ENCODE results near the gene MAP3K15. TPM values are rescaled to one million over a fixed set of nuclear protein-coding genes. Genes with fewer than 3 reads are reported as not detected.

MAP3K15 gene
- polyA plus RNA-seq, 1 of the 3 experiments (the other 2 are of a cell fraction) = 0.07 TPM

GRCh38 chrX:19368576-19368975 lies 146.7 kb downstream of the MAP3K15 start:
- WGBS (ENCODE audit: low lambda C conversion rate) = 60% methylated on average over 6 of the region's 6 CpGs
- ChIA-PET POLR2A (no interaction called here), CTCF (no interaction called here)
- Histone ChIP-seq H3K27ac (ENCODE audit: low read depth in 2 of 2, low read length in 1 of 2) (no peak overlapping the region), H3K79me2 (ENCODE audit: insufficient read depth) (no peaks in the 10 kb centered on the region), H4K20me1 (ENCODE audit: insufficient read depth) (no peaks in the 10 kb centered on the region), H3K27me3 (ENCODE audit: insufficient read depth) (peaks cover 8% of the 10 kb centered on the region; the same call in 1 of the 2 replicates), H3F3A (replicated peaks; ENCODE audit: insufficient read depth) (no peaks in the 10 kb centered on the region), H3K4me2 (no peak overlapping the region), H3K36me3 (replicated peaks in 1 of 2; ENCODE audit: control insufficient read depth in 1 of 2, insufficient read depth in 2 of 2, low read length in 1 of 2) (no peaks in the 10 kb centered on the region), H2AFZ (ENCODE audit: low read depth) (no peak overlapping the region), H3K4me3 (ENCODE audit: low read depth in 2 of 2, low read length in 1 of 2) (no peak overlapping the region), H3K4me1 (ENCODE audit: control insufficient read depth in 1 of 2, insufficient read depth in 2 of 2, low read depth in 1 of 2, low read length in 1 of 2) (peaks cover 0 to 4% of the 10 kb centered on the region in 2 experiments; a peak in 1 of 4 replicates), H3K9me3 (no peaks in the 10 kb centered on the region), H3K9me2 (no peaks in the 10 kb centered on the region), H3K9ac (no peak overlapping the region)
- TF ChIP-seq, protein P1, sequence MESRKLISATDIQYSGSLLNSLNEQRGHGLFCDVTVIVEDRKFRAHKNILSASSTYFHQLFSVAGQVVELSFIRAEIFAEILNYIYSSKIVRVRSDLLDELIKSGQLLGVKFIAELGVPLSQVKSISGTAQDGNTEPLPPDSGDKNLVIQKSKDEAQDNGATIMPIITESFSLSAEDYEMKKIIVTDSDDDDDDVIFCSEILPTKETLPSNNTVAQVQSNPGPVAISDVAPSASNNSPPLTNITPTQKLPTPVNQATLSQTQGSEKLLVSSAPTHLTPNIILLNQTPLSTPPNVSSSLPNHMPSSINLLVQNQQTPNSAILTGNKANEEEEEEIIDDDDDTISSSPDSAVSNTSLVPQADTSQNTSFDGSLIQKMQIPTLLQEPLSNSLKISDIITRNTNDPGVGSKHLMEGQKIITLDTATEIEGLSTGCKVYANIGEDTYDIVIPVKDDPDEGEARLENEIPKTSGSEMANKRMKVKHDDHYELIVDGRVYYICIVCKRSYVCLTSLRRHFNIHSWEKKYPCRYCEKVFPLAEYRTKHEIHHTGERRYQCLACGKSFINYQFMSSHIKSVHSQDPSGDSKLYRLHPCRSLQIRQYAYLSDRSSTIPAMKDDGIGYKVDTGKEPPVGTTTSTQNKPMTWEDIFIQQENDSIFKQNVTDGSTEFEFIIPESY (IDR thresholded peaks at IDR 0.05; ENCODE audit: borderline replicate concordance, low read depth) = no peak
- TF ChIP-seq, protein P2, sequence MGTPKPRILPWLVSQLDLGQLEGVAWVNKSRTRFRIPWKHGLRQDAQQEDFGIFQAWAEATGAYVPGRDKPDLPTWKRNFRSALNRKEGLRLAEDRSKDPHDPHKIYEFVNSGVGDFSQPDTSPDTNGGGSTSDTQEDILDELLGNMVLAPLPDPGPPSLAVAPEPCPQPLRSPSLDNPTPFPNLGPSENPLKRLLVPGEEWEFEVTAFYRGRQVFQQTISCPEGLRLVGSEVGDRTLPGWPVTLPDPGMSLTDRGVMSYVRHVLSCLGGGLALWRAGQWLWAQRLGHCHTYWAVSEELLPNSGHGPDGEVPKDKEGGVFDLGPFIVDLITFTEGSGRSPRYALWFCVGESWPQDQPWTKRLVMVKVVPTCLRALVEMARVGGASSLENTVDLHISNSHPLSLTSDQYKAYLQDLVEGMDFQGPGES (IDR thresholded peaks at IDR 0.05; ENCODE audit: low read depth, low read length) = no peak
- TF ChIP-seq POLR2AphosphoS5 (IDR thresholded peaks at IDR 0.05; ENCODE audit: low read depth, low read length) (no peak), TAF1 (IDR thresholded peaks at IDR 0.05; ENCODE audit: borderline replicate concordance, low read depth, low read length) (no peak), REST (IDR thresholded peaks at IDR 0.05; ENCODE audit: low read depth, low read length) (no peak), MXI1 (IDR thresholded peaks at IDR 0.05; ENCODE audit: low read depth, low read length) (no peak), RCOR1 (IDR thresholded peaks at IDR 0.05; ENCODE audit: low read length) (no peak), FOXJ3 (CRISPR knock-in tag; IDR thresholded peaks at IDR 0.05) (no peak), TCF12 (IDR thresholded peaks at IDR 0.05) (no peak), MAX (IDR thresholded peaks at IDR 0.05; ENCODE audit: low read depth) (no peak), FOSL2 (IDR thresholded peaks at IDR 0.05; ENCODE audit: borderline replicate concordance, low read depth) (no peak), GABPA (IDR thresholded peaks at IDR 0.05; ENCODE audit: low read depth) (no peak), RFX5 (IDR thresholded peaks at IDR 0.05; ENCODE audit: low read length) (no peak), EP300 (IDR thresholded peaks at IDR 0.05; ENCODE audit: borderline replicate concordance in 1 of 2, low read depth in 1 of 2, low read length in 1 of 2) (no peak), RXRA (IDR thresholded peaks at IDR 0.05; ENCODE audit: borderline replicate concordance, low read depth) (no peak), JUND (IDR thresholded peaks at IDR 0.05) (no peak), SMC3 (IDR thresholded peaks at IDR 0.05; ENCODE audit: low read depth, low read length) (no peak)
- TF ChIP-seq, protein P3, sequence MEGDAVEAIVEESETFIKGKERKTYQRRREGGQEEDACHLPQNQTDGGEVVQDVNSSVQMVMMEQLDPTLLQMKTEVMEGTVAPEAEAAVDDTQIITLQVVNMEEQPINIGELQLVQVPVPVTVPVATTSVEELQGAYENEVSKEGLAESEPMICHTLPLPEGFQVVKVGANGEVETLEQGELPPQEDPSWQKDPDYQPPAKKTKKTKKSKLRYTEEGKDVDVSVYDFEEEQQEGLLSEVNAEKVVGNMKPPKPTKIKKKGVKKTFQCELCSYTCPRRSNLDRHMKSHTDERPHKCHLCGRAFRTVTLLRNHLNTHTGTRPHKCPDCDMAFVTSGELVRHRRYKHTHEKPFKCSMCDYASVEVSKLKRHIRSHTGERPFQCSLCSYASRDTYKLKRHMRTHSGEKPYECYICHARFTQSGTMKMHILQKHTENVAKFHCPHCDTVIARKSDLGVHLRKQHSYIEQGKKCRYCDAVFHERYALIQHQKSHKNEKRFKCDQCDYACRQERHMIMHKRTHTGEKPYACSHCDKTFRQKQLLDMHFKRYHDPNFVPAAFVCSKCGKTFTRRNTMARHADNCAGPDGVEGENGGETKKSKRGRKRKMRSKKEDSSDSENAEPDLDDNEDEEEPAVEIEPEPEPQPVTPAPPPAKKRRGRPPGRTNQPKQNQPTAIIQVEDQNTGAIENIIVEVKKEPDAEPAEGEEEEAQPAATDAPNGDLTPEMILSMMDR (IDR thresholded peaks at IDR 0.05) = no peak
- TF ChIP-seq, protein P4, sequence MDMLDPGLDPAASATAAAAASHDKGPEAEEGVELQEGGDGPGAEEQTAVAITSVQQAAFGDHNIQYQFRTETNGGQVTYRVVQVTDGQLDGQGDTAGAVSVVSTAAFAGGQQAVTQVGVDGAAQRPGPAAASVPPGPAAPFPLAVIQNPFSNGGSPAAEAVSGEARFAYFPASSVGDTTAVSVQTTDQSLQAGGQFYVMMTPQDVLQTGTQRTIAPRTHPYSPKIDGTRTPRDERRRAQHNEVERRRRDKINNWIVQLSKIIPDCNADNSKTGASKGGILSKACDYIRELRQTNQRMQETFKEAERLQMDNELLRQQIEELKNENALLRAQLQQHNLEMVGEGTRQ (IDR thresholded peaks at IDR 0.05; ENCODE audit: borderline replicate concordance, low read depth, low read length) = no peak
- DNase-seq = no peak
